Panc1 (cell line): ENCODE results near the gene SPACA9. TPM values are rescaled to one million over a fixed set of nuclear protein-coding genes. Genes with fewer than 3 reads are reported as not detected.

ENCODE experiments used
- ATAC-seq: fragments of 200-7000 bp; cut with Tn5 transposase; 2 replicates; pipeline ENCODE4 v1.9.1; 2020; ENCODE audit warnings: mild to moderate bottlenecking, moderate library complexity
- BruUV-seq: library from RNA; stranded (reverse); fragments of 400-500 nt; replicated peaks from 2 replicates; lab custom pipeline; 2021; lab: Mats Ljungman, UMichigan
- CTCF ChIA-PET: fragments of 300-600 bp; sonication (Branson Sonifier 250); formaldehyde crosslinking; loops from one replicate; lab custom pipeline; 2022; ENCODE audit warnings: antibody characterized with exemption; lab: Charles Lee
- POLR2A ChIA-PET: fragments of 300-600 bp; sonication (Branson Sonifier 250); formaldehyde crosslinking; loops from one replicate; lab custom pipeline; 2022; ENCODE audit warnings: antibody characterized with exemption; lab: Charles Lee
- DNase-seq: peaks from one replicate; pipeline ENCODE4 v3.0.0-alpha.2; 2010; ENCODE audit warnings: low read depth, low spot score
- H3K27ac ChIP-seq: 2 replicates; pipeline ENCODE4 v1.5.1; 2011; ENCODE audit warnings: mild to moderate bottlenecking, low read length, inconsistent platforms
- H3K27me3 ChIP-seq: fragments of 200-500 bp; sonication (Bioruptor generic); 2 replicates; pipeline ENCODE4 v1.6.0; 2014; ENCODE audit warnings: low read length, inconsistent platforms; ENCODE audit not compliant: control insufficient read depth, insufficient read depth
- H3K36me3 ChIP-seq: fragments of 200-500 bp; sonication (Bioruptor generic); 2 replicates; pipeline ENCODE4 v1.5.1; 2014; ENCODE audit warnings: inconsistent platforms, mild to moderate bottlenecking, low read length, moderate library complexity; ENCODE audit not compliant: control insufficient read depth, insufficient read depth
- H3K4me1 ChIP-seq: 2 replicates; pipeline ENCODE4 v1.5.1; 2011; ENCODE audit warnings: inconsistent platforms, mild to moderate bottlenecking, low read length, moderate library complexity; ENCODE audit not compliant: control insufficient read depth, insufficient read depth
- H3K4me3 ChIP-seq, 2 experiments: 2 replicates each; pipeline ENCODE4 v1.5.1; 2011 to 2012; ENCODE audit warnings: low read depth in 2 of 2, low read length in 2 of 2, mild to moderate bottlenecking in 2 of 2, inconsistent platforms in 1 of 2, moderate library complexity in 1 of 2
- H3K9me3 ChIP-seq: fragments of 200-500 bp; sonication (Bioruptor generic); 2 replicates; pipeline ENCODE4 v1.5.1; 2014; ENCODE audit warnings: low read depth, mild to moderate bottlenecking, inconsistent platforms, low read length, moderate library complexity; ENCODE audit not compliant: control insufficient read depth, insufficient read depth
- CTCF ChIP-seq: fragments of 450-650 bp; IDR thresholded peaks from 2 replicates; pipeline ENCODE4 v1.5.1; 2017; ENCODE audit warnings: mild to moderate bottlenecking
- POLR2AphosphoS5 ChIP-seq: IDR thresholded peaks from 2 replicates; pipeline ENCODE4 v1.6.1; 2012; ENCODE audit warnings: mild to moderate bottlenecking, low read depth, low read length, moderate library complexity
- REST ChIP-seq, 2 experiments: IDR thresholded peaks; 2 replicates each; pipeline ENCODE4 v1.6.1; 2011 to 2012; ENCODE audit warnings: low read depth in 2 of 2, control low read depth in 1 of 2, low read length in 1 of 2, mild to moderate bottlenecking in 1 of 2, moderate library complexity in 1 of 2; ENCODE audit not compliant: insufficient read depth in 1 of 2
- SIN3A ChIP-seq: IDR thresholded peaks from 2 replicates; pipeline ENCODE4 v1.6.1; 2012; ENCODE audit warnings: low read depth, mild to moderate bottlenecking, low read length, moderate library complexity, borderline replicate concordance; ENCODE audit not compliant: insufficient read depth
- TCF7L2 ChIP-seq: IDR thresholded peaks from 2 replicates; pipeline ENCODE4 v1.6.1; 2011; ENCODE audit warnings: mild to moderate bottlenecking, low read depth, low read length, inconsistent platforms
- in situ Hi-C: cut with HindIII; loops from 2 replicates; pipeline ENCODE4 v1.10.0; 2016; ENCODE audit warnings: low sequenced_read_pairs, low pct_unique_long_range_greater_than_20kb
- intact Hi-C: fragments of 100-400 bp; cut with micrococcal nuclease; formaldehyde crosslinking; loops from one replicate; pipeline ENCODE4 v1.10.0; 2022; ENCODE audit not compliant: unreplicated experiment
- total RNA-seq: library from RNA; stranded (reverse); gene quantifications from one replicate; pipeline ENCODE4 v1.2.1, GENCODE V29; 2021; ENCODE audit not compliant: unreplicated experiment

The SPACA9 gene
- total RNA-seq, 1 experiment from 2014 or later, result 3.0 TPM

- POLR2A ChIA-PET, result no interaction called here
- no peak overlapping the region for H3K27ac ChIP-seq
- H3K27me3 ChIP-seq, result no peaks in the 10 kb centered on the region
- H3K4me1 ChIP-seq, result no peaks in the 10 kb centered on the region
- no peak overlapping the region for H3K4me3 ChIP-seq
- in situ Hi-C loops (no loop called here), intact Hi-C loops (no loop called here)
- ATAC-seq, result no peak
- no peak for TF ChIP-seq CTCF
- no peak for TF ChIP-seq POLR2AphosphoS5
- no peak for TF ChIP-seq REST (IDR thresholded peaks at IDR 0.05; ENCODE audit: insufficient read depth in 1 of 2, low read depth in 2 of 2, low read length in 1 of 2)
- TF ChIP-seq SIN3A, result no peak
- no peak for TF ChIP-seq TCF7L2
- CTCF ChIA-PET, result no interaction called here
- no peak for DNase-seq
- H3K9me3 ChIP-seq, result no peaks in the 10 kb centered on the region
- BruUV-seq, result no TSS peak
- no peaks in the 10 kb centered on the region for H3K36me3 ChIP-seq
Observed at GRCh38 chr9:132840980-132841379, 37.7 kb upstream of the SPACA9 start.

GRCh38 chr9:132842124-132843044 lies 36.3 kb upstream of the SPACA9 start:
- in situ Hi-C loops (no loop called here), intact Hi-C loops (no loop called here)
- ChIA-PET CTCF (no interaction called here), POLR2A (interaction anchor here (0.5 kb wide), 1 partner anchor 37 kb away, joined by 5 read pairs; the partner anchor contains the start of gene SPACA9)
- H3K4me1 ChIP-seq, result no peaks in the 10 kb centered on the region
- H3K9me3 ChIP-seq, result no peaks in the 10 kb centered on the region
- DNase-seq (no peak), ATAC-seq (no peak)
- H3K4me3 ChIP-seq, result no peak overlapping the region
- no peak overlapping the region for H3K27ac ChIP-seq
- BruUV-seq, result no TSS peak
- no peaks in the 10 kb centered on the region for H3K27me3 ChIP-seq
- H3K36me3 ChIP-seq, result no peaks in the 10 kb centered on the region
- TF ChIP-seq POLR2AphosphoS5, result no peak
- TF ChIP-seq REST (IDR thresholded peaks at IDR 0.05; ENCODE audit: insufficient read depth in 1 of 2, low read depth in 2 of 2, low read length in 1 of 2), result no peak
- no peak for TF ChIP-seq SIN3A
- no peak for TF ChIP-seq CTCF
